ENCODE data around the gene FHIT. TPM values are rescaled to one million over a fixed set of nuclear protein-coding genes. Genes with fewer than 3 reads are reported as not detected.

The FHIT gene
- total RNA-seq, 4 donors from 2014 or later: 3.2 to 10.9 (median 6.4) TPM

DNA sequence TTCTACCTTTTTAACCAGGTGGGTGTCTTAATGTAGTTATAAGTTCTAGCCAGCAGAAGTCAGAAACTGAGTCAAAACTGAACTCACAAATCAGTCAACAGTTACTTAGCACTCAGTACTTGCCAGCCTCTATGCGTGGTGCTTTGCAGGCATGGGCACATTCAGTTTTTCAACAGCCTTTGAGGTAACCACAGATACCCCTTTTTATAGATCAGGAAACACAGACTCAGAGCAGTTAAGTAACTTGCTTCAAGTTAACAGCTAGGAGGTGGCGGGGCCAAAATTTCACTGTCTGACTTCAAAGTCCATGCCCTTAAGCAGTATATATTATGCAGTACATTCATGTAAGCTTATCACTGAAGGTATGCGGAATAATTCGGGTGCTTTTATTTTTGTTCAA, 139.4 kb downstream of the FHIT start:
- DNase-seq (ENCODE audit: low spot score): no peak
- ATAC-seq (ENCODE audit: low FRiP score): no peak
- TF ChIP-seq, protein P1, sequence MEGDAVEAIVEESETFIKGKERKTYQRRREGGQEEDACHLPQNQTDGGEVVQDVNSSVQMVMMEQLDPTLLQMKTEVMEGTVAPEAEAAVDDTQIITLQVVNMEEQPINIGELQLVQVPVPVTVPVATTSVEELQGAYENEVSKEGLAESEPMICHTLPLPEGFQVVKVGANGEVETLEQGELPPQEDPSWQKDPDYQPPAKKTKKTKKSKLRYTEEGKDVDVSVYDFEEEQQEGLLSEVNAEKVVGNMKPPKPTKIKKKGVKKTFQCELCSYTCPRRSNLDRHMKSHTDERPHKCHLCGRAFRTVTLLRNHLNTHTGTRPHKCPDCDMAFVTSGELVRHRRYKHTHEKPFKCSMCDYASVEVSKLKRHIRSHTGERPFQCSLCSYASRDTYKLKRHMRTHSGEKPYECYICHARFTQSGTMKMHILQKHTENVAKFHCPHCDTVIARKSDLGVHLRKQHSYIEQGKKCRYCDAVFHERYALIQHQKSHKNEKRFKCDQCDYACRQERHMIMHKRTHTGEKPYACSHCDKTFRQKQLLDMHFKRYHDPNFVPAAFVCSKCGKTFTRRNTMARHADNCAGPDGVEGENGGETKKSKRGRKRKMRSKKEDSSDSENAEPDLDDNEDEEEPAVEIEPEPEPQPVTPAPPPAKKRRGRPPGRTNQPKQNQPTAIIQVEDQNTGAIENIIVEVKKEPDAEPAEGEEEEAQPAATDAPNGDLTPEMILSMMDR (IDR thresholded peaks at IDR 0.05): no peak

DNA sequence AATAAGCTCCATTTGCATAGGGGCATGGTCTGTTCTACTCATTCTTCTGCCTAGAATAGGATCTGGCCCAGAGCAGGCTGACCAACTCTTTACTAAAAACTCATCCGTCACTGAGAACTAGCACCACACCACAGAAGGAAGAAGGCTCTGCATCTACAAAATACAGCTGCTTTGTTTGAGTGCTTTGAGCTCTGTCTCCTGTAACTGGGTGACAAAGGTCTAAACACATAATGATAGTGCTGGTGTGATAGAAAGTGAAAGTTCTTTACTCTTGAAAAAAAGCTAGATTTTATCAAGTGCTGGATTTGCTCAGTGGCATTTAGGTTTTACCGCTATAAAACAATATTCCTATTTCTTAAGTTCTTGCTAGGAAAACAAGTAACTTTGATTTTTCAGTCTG, 140.7 kb downstream of the FHIT start:
- TF ChIP-seq, protein P1 (IDR thresholded peaks at IDR 0.05): no peak
- ATAC-seq (ENCODE audit: low FRiP score) (no peak), DNase-seq (ENCODE audit: low spot score) (no peak)

DNA sequence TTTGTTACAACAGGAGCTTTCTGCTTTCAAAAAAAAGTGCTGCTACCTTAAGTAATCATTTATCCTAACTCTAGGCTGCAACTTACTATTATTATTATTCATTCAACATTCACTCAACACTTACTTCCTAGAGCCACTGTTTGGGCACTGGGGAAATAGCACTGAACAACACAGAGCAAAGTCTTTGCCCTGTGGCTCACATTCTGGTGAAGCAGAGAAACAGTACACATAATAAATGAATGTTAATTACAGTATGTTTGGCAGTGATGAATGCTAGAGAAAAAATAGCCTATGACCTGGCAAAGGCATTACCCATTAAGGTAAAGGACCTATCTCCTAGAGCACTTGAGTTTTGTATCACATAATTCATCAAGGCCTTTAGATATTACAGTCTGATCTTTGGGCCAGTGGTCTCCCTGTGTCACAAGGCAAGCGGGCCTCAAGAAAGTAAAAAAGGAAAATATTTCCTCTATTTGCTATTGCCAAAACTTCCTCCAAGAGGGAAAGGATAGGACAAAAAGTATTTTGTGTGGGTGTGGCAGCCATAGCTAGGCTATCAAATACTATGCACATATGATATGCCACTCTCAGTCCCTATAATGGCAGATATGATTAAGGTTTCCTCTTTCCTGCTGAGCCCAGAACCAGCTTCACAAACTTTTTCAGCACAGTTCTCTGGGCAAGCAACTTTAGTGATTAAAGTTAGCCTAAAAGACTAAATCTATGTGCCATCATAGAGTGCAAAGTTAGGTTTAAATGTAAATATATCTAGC, 142.8 kb downstream of the FHIT start:
- TF ChIP-seq, protein P1 (IDR thresholded peaks at IDR 0.05): no peak
- DNase-seq (ENCODE audit: low spot score): no peak
- ATAC-seq (ENCODE audit: low FRiP score): no peak

DNA sequence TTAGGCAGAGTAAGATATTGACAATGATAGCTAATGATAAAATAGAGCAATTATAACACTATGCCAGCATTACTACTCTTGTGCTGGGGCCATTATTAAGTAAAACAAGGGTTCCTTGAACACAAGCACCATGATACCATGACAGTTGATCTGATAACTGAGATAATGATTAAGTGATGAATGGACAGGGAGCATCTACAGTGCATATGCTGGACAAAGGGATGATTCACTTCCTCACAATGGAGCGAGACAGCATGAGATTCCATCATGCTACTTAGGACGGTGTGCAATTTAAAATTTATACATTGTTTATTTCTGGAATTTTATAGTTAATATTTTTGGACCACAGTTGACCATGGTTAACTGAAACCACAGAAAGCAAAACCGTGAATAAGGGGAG, 156.6 kb downstream of the FHIT start:
- TF ChIP-seq, protein P1 (IDR thresholded peaks at IDR 0.05): no peak
- no peak for DNase-seq (ENCODE audit: low spot score)
- ATAC-seq (ENCODE audit: low FRiP score): no peak

DNA sequence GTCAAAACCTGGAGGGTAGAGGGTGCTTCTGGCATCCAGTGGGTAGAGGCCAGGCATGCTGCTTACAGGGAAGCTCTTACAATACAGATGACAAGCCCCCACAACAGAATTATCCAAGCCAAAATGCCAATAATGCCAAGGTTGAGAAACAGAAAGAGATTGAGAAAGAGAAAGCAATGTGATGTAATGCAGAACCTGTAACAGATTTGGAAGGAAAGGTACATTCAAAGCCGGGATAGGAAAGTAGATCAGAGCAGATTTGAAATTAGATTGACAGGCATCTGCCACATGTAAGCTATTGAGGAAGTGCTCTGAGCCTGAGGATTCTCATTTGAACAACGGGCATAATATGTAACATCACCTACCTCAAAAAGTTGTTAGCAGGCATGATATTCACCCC, 157.9 kb downstream of the FHIT start:
- TF ChIP-seq, protein P1 (IDR thresholded peaks at IDR 0.05): no peak
- ATAC-seq (ENCODE audit: low FRiP score) (no peak), DNase-seq (ENCODE audit: low spot score) (no peak)

DNA sequence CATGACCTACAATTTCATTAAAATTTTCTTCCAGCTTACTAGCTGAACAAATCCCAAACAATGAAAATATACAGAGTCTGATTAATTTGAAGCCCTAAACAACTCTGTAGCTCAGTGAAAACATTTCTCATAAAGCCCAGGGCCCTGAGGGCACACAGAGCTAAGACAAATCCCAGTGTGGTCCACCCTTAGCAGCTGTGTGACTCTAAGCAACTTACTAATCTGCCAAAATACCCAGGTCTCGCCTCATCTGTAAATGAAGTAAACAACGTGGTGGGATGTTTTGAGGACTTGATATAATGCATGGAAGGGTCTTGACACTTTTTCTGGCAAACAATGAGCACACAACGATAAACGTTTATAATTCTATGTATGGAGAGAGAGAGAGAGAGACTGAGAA, 158.4 kb downstream of the FHIT start:
- ATAC-seq (ENCODE audit: low FRiP score): no peak
- TF ChIP-seq, protein P1 (IDR thresholded peaks at IDR 0.05): no peak
- DNase-seq (ENCODE audit: low spot score): no peak

Measured in omental fat pad (tissue), 4 donors.